DOHH2 (cell line): ENCODE measurements around the gene WDR5B.

Experiments
- H3F3A ChIP-seq: fragments of 200-600 bp; sonication (generic), shearing (Covaris generic); 2 replicates; pipeline ENCODE4 v1.6.0; 2016; ENCODE audit warnings: antibody characterized with exemption, mild to moderate bottlenecking; ENCODE audit not compliant: control insufficient read depth, insufficient read depth
- H3K27ac ChIP-seq: fragments of 200-600 bp; sonication (generic); 2 replicates; pipeline ENCODE4 v1.5.1; 2014; ENCODE audit warnings: low read depth, mild to moderate bottlenecking, low read length, moderate library complexity
- H3K27me3 ChIP-seq: fragments of 200-600 bp; sonication (generic); 2 replicates; pipeline ENCODE4 v1.6.1; 2014; ENCODE audit warnings: mild to moderate bottlenecking, low read length, mixed read lengths; ENCODE audit not compliant: control insufficient read depth
- H3K36me3 ChIP-seq: fragments of 200-600 bp; sonication (generic); 2 replicates; pipeline ENCODE4 v1.6.1; 2014; ENCODE audit warnings: mild to moderate bottlenecking, low read length, moderate library complexity, mixed read lengths; ENCODE audit not compliant: control insufficient read depth
- H3K4me1 ChIP-seq: fragments of 200-600 bp; sonication (generic); 2 replicates; pipeline ENCODE4 v1.6.1; 2014; ENCODE audit warnings: mild to moderate bottlenecking, low read length, mixed read lengths; ENCODE audit not compliant: control insufficient read depth
- H3K4me2 ChIP-seq: fragments of 200-600 bp; sonication (generic); 2 replicates; pipeline ENCODE4 v1.6.0; 2014; ENCODE audit warnings: mild to moderate bottlenecking, low read length, moderate library complexity
- H3K4me3 ChIP-seq: fragments of 200-600 bp; sonication (generic); 2 replicates; pipeline ENCODE4 v1.5.1; 2014; ENCODE audit warnings: mild to moderate bottlenecking, low read length, mixed read lengths
- H3K79me2 ChIP-seq: fragments of 200-600 bp; sonication (generic); 2 replicates; pipeline ENCODE4 v1.6.1; 2014; ENCODE audit warnings: mild to moderate bottlenecking, low read length, mixed read lengths; ENCODE audit not compliant: control insufficient read depth
- H3K9me2 ChIP-seq: fragments of 200-600 bp; sonication (generic); replicated peaks from 2 replicates; pipeline ENCODE4 v1.6.1; 2014; ENCODE audit warnings: mild to moderate bottlenecking, low read length, mixed read lengths; ENCODE audit not compliant: control insufficient read depth
- H3K9me3 ChIP-seq: fragments of 200-600 bp; sonication (generic); 2 replicates; pipeline ENCODE4 v1.6.1; 2014; ENCODE audit warnings: antibody characterized with exemption, low read length, mixed read lengths; ENCODE audit not compliant: control insufficient read depth, insufficient read depth
- H4K20me1 ChIP-seq: fragments of 200-600 bp; sonication (generic); 2 replicates; pipeline ENCODE4 v1.6.0; 2014; ENCODE audit warnings: low read depth, mild to moderate bottlenecking, antibody characterized with exemption, low read length, moderate library complexity; ENCODE audit not compliant: control insufficient read depth, insufficient read depth
- EZH2phosphoT487 ChIP-seq: fragments of 200-600 bp; sonication (generic); IDR thresholded peaks from 2 replicates; pipeline ENCODE4 v1.6.1; 2017; ENCODE audit warnings: borderline replicate concordance, mild to moderate bottlenecking, antibody characterized with exemption, low read length, moderate library complexity, mixed read lengths
- TF ChIP-seq, protein P1 (sequence below): fragments of 200-600 bp; sonication (generic); IDR thresholded peaks from one replicate; pipeline ENCODE4 v1.5.1; 2014; ENCODE audit warnings: antibody characterized with exemption, mild to moderate bottlenecking, low read depth, low read length; ENCODE audit not compliant: poor library complexity, severe bottlenecking

WDR5B gene

GRCh38 chr3:122398920-122399319 lies 16.9 kb downstream of the WDR5B start:
- no peak overlapping the region for H3K4me2 ChIP-seq
- no peak overlapping the region for H3K27ac ChIP-seq
- no peaks in the 10 kb centered on the region for H4K20me1 ChIP-seq
- H3K79me2 ChIP-seq = peaks cover 27% of the 10 kb centered on the region
- TF ChIP-seq EZH2phosphoT487 = no peak
- TF ChIP-seq, protein P1, sequence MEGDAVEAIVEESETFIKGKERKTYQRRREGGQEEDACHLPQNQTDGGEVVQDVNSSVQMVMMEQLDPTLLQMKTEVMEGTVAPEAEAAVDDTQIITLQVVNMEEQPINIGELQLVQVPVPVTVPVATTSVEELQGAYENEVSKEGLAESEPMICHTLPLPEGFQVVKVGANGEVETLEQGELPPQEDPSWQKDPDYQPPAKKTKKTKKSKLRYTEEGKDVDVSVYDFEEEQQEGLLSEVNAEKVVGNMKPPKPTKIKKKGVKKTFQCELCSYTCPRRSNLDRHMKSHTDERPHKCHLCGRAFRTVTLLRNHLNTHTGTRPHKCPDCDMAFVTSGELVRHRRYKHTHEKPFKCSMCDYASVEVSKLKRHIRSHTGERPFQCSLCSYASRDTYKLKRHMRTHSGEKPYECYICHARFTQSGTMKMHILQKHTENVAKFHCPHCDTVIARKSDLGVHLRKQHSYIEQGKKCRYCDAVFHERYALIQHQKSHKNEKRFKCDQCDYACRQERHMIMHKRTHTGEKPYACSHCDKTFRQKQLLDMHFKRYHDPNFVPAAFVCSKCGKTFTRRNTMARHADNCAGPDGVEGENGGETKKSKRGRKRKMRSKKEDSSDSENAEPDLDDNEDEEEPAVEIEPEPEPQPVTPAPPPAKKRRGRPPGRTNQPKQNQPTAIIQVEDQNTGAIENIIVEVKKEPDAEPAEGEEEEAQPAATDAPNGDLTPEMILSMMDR = no peak
- H3K4me3 ChIP-seq = no peak overlapping the region
- H3K9me3 ChIP-seq = no peaks in the 10 kb centered on the region
- peaks cover 31% of the 10 kb centered on the region for H3K36me3 ChIP-seq
- no peaks in the 10 kb centered on the region for H3K4me1 ChIP-seq
- H3K9me2 ChIP-seq = no peaks in the 10 kb centered on the region
- no peaks in the 10 kb centered on the region for H3F3A ChIP-seq
- H3K27me3 ChIP-seq = no peaks in the 10 kb centered on the region

DNA sequence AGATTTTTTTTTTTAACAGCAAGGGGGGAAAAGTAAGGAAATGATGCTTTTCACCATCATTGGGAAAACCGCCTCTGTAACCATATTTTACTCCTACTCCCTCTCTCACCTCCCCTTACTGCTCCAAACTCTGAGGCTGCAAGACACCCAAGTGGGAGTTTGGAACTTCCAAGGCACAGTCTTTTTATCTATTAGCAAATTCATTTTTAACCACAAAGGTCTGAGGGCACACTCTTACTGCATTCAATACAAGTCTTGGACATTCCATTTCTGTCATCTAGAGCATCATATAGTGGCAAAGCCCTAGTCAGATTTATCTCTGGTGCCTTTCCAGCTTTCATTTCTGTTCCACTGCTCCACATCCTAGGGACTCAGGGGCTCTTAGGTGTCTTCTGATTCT lies 18.7 kb downstream of the WDR5B start:
- H3K36me3 ChIP-seq = peaks cover 30% of the 10 kb centered on the region
- H3K9me2 ChIP-seq = no peaks in the 10 kb centered on the region
- no peak overlapping the region for H3K27ac ChIP-seq
- no peaks in the 10 kb centered on the region for H3K27me3 ChIP-seq
- TF ChIP-seq, protein P1 = no peak
- TF ChIP-seq EZH2phosphoT487 = no peak
- peaks cover 40% of the 10 kb centered on the region for H3K79me2 ChIP-seq
- no peak overlapping the region for H3K4me3 ChIP-seq
- 0 out of 2 replicates have a peak, but pooled peaks cover 2% of the 10 kb centered on the region for H3F3A ChIP-seq
- H3K4me1 ChIP-seq = no peaks in the 10 kb centered on the region
- peaks cover 7% of the 10 kb centered on the region; the same call in 1 of the 2 replicates for H4K20me1 ChIP-seq
- H3K4me2 ChIP-seq = no peak overlapping the region
- H3K9me3 ChIP-seq = no peaks in the 10 kb centered on the region

- no peak overlapping the region for H3K4me2 ChIP-seq
- peaks cover 43% of the 10 kb centered on the region for H3K79me2 ChIP-seq
- H3K36me3 ChIP-seq = peaks cover 37% of the 10 kb centered on the region
- H3F3A ChIP-seq = 0 out of 2 replicates have a peak, but pooled peaks cover 2% of the 10 kb centered on the region
- H3K9me2 ChIP-seq = no peaks in the 10 kb centered on the region
- H3K4me1 ChIP-seq = no peaks in the 10 kb centered on the region
- TF ChIP-seq EZH2phosphoT487 = no peak
- TF ChIP-seq, protein P1 = no peak
- no peaks in the 10 kb centered on the region for H3K9me3 ChIP-seq
- no peaks in the 10 kb centered on the region for H3K27me3 ChIP-seq
- no peak overlapping the region for H3K4me3 ChIP-seq
- no peak overlapping the region for H3K27ac ChIP-seq
- peaks cover 7% of the 10 kb centered on the region; the same call in 1 of the 2 replicates for H4K20me1 ChIP-seq
Measured at GRCh38 chr3:122396511-122396910, 19.4 kb downstream of the WDR5B start.

- H3F3A ChIP-seq = 0 out of 2 replicates have a peak, but pooled peaks cover 2% of the 10 kb centered on the region
- H3K9me2 ChIP-seq = no peaks in the 10 kb centered on the region
- no peak overlapping the region for H3K4me3 ChIP-seq
- H3K4me1 ChIP-seq = no peaks in the 10 kb centered on the region
- H3K27me3 ChIP-seq = no peaks in the 10 kb centered on the region
- H3K27ac ChIP-seq = no peak overlapping the region
- H3K79me2 ChIP-seq = peaks cover 45% of the 10 kb centered on the region
- H3K9me3 ChIP-seq = no peaks in the 10 kb centered on the region
- peaks cover 38% of the 10 kb centered on the region for H3K36me3 ChIP-seq
- H4K20me1 ChIP-seq = peaks cover 7% of the 10 kb centered on the region; the same call in 1 of the 2 replicates
- H3K4me2 ChIP-seq = no peak overlapping the region
- TF ChIP-seq EZH2phosphoT487 = no peak
- TF ChIP-seq, protein P1 = no peak
Measured at GRCh38 chr3:122395582-122395981, 20.3 kb downstream of the WDR5B start.
